HL-60 (cell line): Measurements from ENCODE around the gene PTX4.

Experiments
- POLR2AphosphoS5 ChIP-seq: IDR thresholded peaks from 2 replicates; pipeline ENCODE4 v1.6.1; 2012; ENCODE audit warnings: low read depth
- REST ChIP-seq: IDR thresholded peaks from 2 replicates; pipeline ENCODE4 v1.6.1; 2012; ENCODE audit warnings: low read depth; ENCODE audit not compliant: insufficient replicate concordance
- TF ChIP-seq, protein P1 (sequence below): IDR thresholded peaks from one replicate; pipeline ENCODE4 v1.5.1; 2011; ENCODE audit warnings: low read length, control low read depth, inconsistent platforms; ENCODE audit not compliant: insufficient read depth

GRCh38 chr16:1439058-1439698, 49.6 kb downstream of the PTX4 start:
- TF ChIP-seq, protein P1, sequence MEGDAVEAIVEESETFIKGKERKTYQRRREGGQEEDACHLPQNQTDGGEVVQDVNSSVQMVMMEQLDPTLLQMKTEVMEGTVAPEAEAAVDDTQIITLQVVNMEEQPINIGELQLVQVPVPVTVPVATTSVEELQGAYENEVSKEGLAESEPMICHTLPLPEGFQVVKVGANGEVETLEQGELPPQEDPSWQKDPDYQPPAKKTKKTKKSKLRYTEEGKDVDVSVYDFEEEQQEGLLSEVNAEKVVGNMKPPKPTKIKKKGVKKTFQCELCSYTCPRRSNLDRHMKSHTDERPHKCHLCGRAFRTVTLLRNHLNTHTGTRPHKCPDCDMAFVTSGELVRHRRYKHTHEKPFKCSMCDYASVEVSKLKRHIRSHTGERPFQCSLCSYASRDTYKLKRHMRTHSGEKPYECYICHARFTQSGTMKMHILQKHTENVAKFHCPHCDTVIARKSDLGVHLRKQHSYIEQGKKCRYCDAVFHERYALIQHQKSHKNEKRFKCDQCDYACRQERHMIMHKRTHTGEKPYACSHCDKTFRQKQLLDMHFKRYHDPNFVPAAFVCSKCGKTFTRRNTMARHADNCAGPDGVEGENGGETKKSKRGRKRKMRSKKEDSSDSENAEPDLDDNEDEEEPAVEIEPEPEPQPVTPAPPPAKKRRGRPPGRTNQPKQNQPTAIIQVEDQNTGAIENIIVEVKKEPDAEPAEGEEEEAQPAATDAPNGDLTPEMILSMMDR = no peak
- TF ChIP-seq POLR2AphosphoS5 (no peak), REST (no peak)
